RWPE2 (cell line): ENCODE measurements around the gene ADNP.
A peak's percentile ranks its signal among the peaks of the same experiment; 100 is the strongest.

Experiments
- ATAC-seq: fragments of 200-7000 bp; cut with Tn5 transposase; 3 replicates; pipeline ENCODE4 v1.9.1; 2021; ENCODE audit warnings: low read depth
- DNase-seq: peaks from one replicate; pipeline ENCODE4 v3.0.0-alpha.2; 2020; ENCODE audit warnings: low spot score
- H3K27ac ChIP-seq: fragments of 450-650 bp; 2 replicates; pipeline ENCODE4 v1.5.1; 2017; ENCODE audit warnings: mild to moderate bottlenecking; ENCODE audit not compliant: poor library complexity, severe bottlenecking
- H3K27me3 ChIP-seq: fragments of 250-450 bp; sonication (Bioruptor Pico); 2 replicates; pipeline ENCODE4 v1.5.1; 2021; ENCODE audit warnings: mild to moderate bottlenecking, moderate library complexity; ENCODE audit not compliant: insufficient read depth, poor library complexity, severe bottlenecking
- H3K36me3 ChIP-seq: fragments of 250-450 bp; sonication (Bioruptor Pico); 2 replicates; pipeline ENCODE4 v1.5.1; 2020; ENCODE audit warnings: low read depth, mild to moderate bottlenecking, moderate library complexity
- H3K4me1 ChIP-seq: fragments of 250-450 bp; sonication (Bioruptor Pico); 2 replicates; pipeline ENCODE4 v1.5.1; 2021; ENCODE audit warnings: mild to moderate bottlenecking, moderate library complexity; ENCODE audit not compliant: insufficient read depth, poor library complexity, severe bottlenecking
- H3K4me3 ChIP-seq: fragments of 250-450 bp; sonication (Bioruptor Pico); 2 replicates; pipeline ENCODE4 v1.5.1; 2021; ENCODE audit warnings: mild to moderate bottlenecking, moderate library complexity; ENCODE audit not compliant: severe bottlenecking
- H3K9me3 ChIP-seq: fragments of 250-450 bp; sonication (Bioruptor Pico); 2 replicates; pipeline ENCODE4 v1.5.1; 2021; ENCODE audit warnings: mild to moderate bottlenecking, moderate library complexity; ENCODE audit not compliant: severe bottlenecking
- TF ChIP-seq, protein P1 (sequence below): fragments of 450-650 bp; IDR thresholded peaks from one replicate; pipeline ENCODE4 v1.5.1; 2017; ENCODE audit warnings: mild to moderate bottlenecking, moderate library complexity; ENCODE audit not compliant: poor library complexity, severe bottlenecking

The ADNP gene

DNA sequence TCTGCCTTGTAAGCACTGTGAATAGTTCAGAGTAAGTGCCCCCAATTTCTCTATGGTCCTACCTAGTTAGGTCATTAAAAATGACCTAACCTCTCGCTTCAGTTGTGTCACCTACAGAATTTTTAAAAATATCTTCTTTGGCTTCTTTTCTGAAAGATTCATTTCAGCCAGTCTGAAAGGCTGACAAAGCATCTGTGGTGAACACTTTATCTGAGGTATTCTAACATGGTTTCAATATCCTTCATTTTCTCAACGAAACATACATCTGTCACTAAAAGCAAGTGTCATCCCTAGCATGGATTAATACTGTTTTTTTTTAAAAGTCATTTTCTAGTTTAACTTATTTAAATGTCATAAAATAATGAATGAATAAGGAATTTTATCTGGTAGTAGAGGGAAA lies 22.0 kb upstream of the ADNP start:
- TF ChIP-seq, protein P1, sequence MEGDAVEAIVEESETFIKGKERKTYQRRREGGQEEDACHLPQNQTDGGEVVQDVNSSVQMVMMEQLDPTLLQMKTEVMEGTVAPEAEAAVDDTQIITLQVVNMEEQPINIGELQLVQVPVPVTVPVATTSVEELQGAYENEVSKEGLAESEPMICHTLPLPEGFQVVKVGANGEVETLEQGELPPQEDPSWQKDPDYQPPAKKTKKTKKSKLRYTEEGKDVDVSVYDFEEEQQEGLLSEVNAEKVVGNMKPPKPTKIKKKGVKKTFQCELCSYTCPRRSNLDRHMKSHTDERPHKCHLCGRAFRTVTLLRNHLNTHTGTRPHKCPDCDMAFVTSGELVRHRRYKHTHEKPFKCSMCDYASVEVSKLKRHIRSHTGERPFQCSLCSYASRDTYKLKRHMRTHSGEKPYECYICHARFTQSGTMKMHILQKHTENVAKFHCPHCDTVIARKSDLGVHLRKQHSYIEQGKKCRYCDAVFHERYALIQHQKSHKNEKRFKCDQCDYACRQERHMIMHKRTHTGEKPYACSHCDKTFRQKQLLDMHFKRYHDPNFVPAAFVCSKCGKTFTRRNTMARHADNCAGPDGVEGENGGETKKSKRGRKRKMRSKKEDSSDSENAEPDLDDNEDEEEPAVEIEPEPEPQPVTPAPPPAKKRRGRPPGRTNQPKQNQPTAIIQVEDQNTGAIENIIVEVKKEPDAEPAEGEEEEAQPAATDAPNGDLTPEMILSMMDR, result no peak
- no peaks in the 10 kb centered on the region for H3K9me3 ChIP-seq
- H3K27me3 ChIP-seq, result no peaks in the 10 kb centered on the region
- peaks cover 41% of the 10 kb centered on the region for H3K4me1 ChIP-seq
- ATAC-seq (no peak), DNase-seq (no peak)
- no peak overlapping the region for H3K27ac ChIP-seq
- H3K4me3 ChIP-seq, result no peak overlapping the region
- peaks cover 87% of the 10 kb centered on the region for H3K36me3 ChIP-seq

DNA sequence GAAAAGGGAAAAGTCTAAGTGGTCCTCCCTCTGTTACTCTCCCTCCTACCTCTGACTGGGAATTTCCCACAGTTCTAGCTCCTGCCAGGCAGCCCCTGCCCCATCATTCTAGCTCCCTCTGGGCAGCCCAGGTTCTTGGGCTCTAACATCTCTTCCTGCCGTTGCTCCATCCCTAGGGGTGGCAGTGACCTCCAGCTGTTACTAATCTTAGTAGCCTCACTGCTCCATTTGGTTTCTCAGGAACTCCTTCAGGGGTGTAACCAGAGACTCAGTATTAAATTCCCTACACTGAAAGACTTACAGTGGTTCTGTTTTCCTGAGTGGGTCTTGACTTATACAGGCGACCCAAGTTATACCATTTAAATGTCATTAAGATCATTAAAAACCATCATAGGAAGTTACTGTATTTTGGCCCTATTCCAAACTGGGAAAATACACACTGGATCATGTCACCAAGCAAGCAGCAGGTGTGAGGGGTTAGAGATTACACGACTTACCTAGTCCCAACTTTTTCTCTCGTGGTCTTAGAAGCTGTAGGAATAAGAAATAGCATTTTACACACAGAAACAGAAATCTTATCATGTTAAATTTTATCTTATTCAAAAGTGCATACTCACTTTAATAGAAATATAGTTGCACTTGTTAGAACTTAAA lies 17.0 kb upstream of the ADNP start:
- no peak for DNase-seq

DNA sequence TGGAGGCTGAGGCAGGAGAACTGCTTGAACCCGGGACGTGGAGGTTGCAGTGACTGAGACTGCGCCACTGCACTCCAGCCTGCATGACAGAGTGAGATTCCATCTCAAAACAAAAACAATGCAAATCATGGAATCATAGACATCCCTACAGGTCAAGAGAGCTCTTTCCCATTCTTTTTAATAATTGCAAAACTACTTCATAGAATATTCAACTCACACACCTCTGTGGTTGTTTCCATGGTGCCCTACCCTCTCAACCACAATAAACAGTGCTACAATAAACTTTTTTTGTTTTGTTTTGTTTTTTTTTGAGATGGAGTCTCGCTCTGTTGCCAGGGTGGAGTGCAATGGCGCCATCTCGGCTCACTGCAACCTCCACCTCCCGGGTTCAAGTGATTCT lies 11.8 kb upstream of the ADNP start:
- peaks cover 98% of the 10 kb centered on the region for H3K36me3 ChIP-seq
- ATAC-seq (0 out of 3 replicates have a peak, but pooled peaks have one; percentile 11), DNase-seq (no peak)
- H3K27me3 ChIP-seq, result no peaks in the 10 kb centered on the region
- H3K4me3 ChIP-seq, result no peak overlapping the region
- no peaks in the 10 kb centered on the region for H3K9me3 ChIP-seq
- no peaks in the 10 kb centered on the region for H3K4me1 ChIP-seq
- TF ChIP-seq, protein P1, result no peak
- H3K27ac ChIP-seq, result no peak overlapping the region

More for the DNA sequence above, 17.0 kb upstream of the ADNP start:
- H3K4me3 ChIP-seq, result no peak overlapping the region
- H3K27me3 ChIP-seq, result no peaks in the 10 kb centered on the region
- no peaks in the 10 kb centered on the region for H3K9me3 ChIP-seq
- no peak; the same call in 2 of the 3 replicates for ATAC-seq
- TF ChIP-seq, protein P1, result no peak
- H3K36me3 ChIP-seq, result peaks cover 100% of the 10 kb centered on the region
- H3K27ac ChIP-seq, result no peak overlapping the region
- peaks cover 11% of the 10 kb centered on the region for H3K4me1 ChIP-seq

DNA sequence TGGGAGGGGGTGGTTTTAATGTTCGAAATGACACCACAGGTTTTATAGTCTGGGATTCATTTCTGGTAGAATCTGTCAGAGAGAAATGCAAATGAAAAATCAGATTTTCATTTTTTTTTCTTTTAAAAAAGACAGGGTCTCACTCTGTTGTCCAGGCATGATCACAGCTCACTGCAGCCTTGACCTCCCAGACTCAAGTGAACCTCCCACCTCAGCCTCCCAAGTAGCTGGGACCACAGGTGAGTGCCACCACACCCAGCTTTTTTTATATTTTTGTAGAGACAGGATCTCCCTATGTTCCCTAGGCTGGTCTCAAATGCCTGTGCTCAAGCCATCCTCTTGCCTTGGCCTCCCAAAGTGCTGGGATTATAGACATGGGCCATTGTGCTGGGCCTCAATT lies 2.4 kb upstream of the ADNP start:
- peak overlapping the region; percentile 80 for H3K27ac ChIP-seq
- no peak for ATAC-seq
- peaks cover 81% of the 10 kb centered on the region for H3K36me3 ChIP-seq

More for the DNA sequence above, 2.4 kb upstream of the ADNP start:
- Histone ChIP-seq H3K27me3 (no peaks in the 10 kb centered on the region), H3K4me3 (no peak overlapping the region), H3K9me3 (no peaks in the 10 kb centered on the region), H3K4me1 (peaks cover 7% of the 10 kb centered on the region)
- DNase-seq, result no peak
- TF ChIP-seq, protein P1, result no peak
